HEK293 (cell line): ENCODE data around the gene IGFALS.
A peak's percentile ranks its signal among the peaks of the same experiment; 100 is the strongest.

ENCODE experiments used
- CTCF ChIA-PET: fragments of 350-600 bp; formaldehyde crosslinking; extraction: SDS; loops from one replicate; lab custom pipeline; 2021; ENCODE audit warnings: antibody characterized with exemption; lab: Yijun Ruan, JAX
- POLR2A ChIA-PET: fragments of 300-600 bp; formaldehyde crosslinking; extraction: SDS; loops from one replicate; lab custom pipeline; 2020; ENCODE audit warnings: antibody characterized with exemption, inconsistent platforms; lab: Yijun Ruan, JAX
- H3K27ac ChIP-seq: fragments of 200-500 bp; sonication (Bioruptor generic); 2 replicates; pipeline ENCODE4 v1.5.1; 2014; ENCODE audit warnings: low read depth, low read length, control low read depth, inconsistent platforms; ENCODE audit errors: extremely low read depth
- H3K36me3 ChIP-seq, 2 experiments: fragments of 200-500 bp in 1 of 2; sonication (Bioruptor generic) in 1 of 2; 1 replicate in 1 of 2; 2 replicates in 1 of 2; pipeline ENCODE4 v1.5.1; 2014 to 2017; ENCODE audit warnings: inconsistent platforms in 2 of 2, low read length in 2 of 2; ENCODE audit not compliant: control insufficient read depth in 2 of 2, insufficient read depth in 1 of 2
- H3K4me1 ChIP-seq: fragments of 200-500 bp; sonication (Bioruptor generic); 2 replicates; pipeline ENCODE4 v1.5.1; 2014; ENCODE audit warnings: mild to moderate bottlenecking, low read length, inconsistent platforms; ENCODE audit not compliant: control insufficient read depth, insufficient read depth
- H3K4me3 ChIP-seq: 2 replicates; pipeline ENCODE4 v1.5.1; 2011; ENCODE audit warnings: low read depth, mild to moderate bottlenecking, control low read depth, low read length, moderate library complexity
- H3K9me3 ChIP-seq: fragments of 200-500 bp; sonication (Bioruptor generic); 2 replicates; pipeline ENCODE4 v1.5.1; 2014; ENCODE audit warnings: low read depth, low read length, inconsistent platforms; ENCODE audit not compliant: control insufficient read depth, insufficient read depth
- GLIS2 ChIP-seq: fragments of 450-650 bp; formaldehyde crosslinking; IDR thresholded peaks from 2 replicates; pipeline ENCODE4 v1.5.1; 2016; ENCODE audit warnings: missing biosample characterization, missing genetic modification characterization
- KLF1 ChIP-seq: fragments of 450-650 bp; formaldehyde crosslinking; IDR thresholded peaks from 2 replicates; pipeline ENCODE4 v1.5.1; 2016; ENCODE audit warnings: missing biosample characterization, missing genetic modification characterization
- WT1 ChIP-seq: fragments of 450-650 bp; formaldehyde crosslinking; IDR thresholded peaks from 2 replicates; pipeline ENCODE4 v1.5.1; 2016; ENCODE audit warnings: missing biosample characterization, missing genetic modification characterization
- ZFHX2 ChIP-seq: fragments of 450-650 bp; formaldehyde crosslinking; conservative IDR thresholded peaks from 2 replicates; pipeline ENCODE4 v1.5.1; 2016; ENCODE audit warnings: missing biosample characterization, missing genetic modification characterization
- ZFP69B ChIP-seq: fragments of 450-650 bp; formaldehyde crosslinking; IDR thresholded peaks from 2 replicates; pipeline ENCODE4 v1.5.1; 2016; ENCODE audit warnings: missing biosample characterization, missing genetic modification characterization
- ZIC2 ChIP-seq: fragments of 450-650 bp; formaldehyde crosslinking; IDR thresholded peaks from 2 replicates; pipeline ENCODE4 v1.5.1; 2016; ENCODE audit warnings: missing biosample characterization, missing genetic modification characterization
- ZNF10 ChIP-seq: fragments of 450-650 bp; formaldehyde crosslinking; IDR thresholded peaks from 2 replicates; pipeline ENCODE4 v1.5.1; 2017; ENCODE audit warnings: missing biosample characterization, missing genetic modification characterization
- ZNF211 ChIP-seq: fragments of 450-650 bp; formaldehyde crosslinking; IDR thresholded peaks from 2 replicates; pipeline ENCODE4 v1.5.1; 2016; ENCODE audit warnings: low read depth, missing biosample characterization, missing genetic modification characterization
- ZNF221 ChIP-seq: fragments of 450-650 bp; formaldehyde crosslinking; IDR thresholded peaks from 2 replicates; pipeline ENCODE4 v1.5.1; 2017; ENCODE audit warnings: missing biosample characterization, missing genetic modification characterization, borderline replicate concordance
- ZNF302 ChIP-seq: fragments of 450-650 bp; formaldehyde crosslinking; IDR thresholded peaks from 2 replicates; pipeline ENCODE4 v1.5.1; 2016; ENCODE audit warnings: missing biosample characterization, missing genetic modification characterization, low read depth
- ZNF324 ChIP-seq: fragments of 450-650 bp; formaldehyde crosslinking; IDR thresholded peaks from 2 replicates; pipeline ENCODE4 v1.5.1; 2016; ENCODE audit warnings: missing biosample characterization, missing genetic modification characterization
- ZNF394 ChIP-seq: fragments of 450-650 bp; formaldehyde crosslinking; IDR thresholded peaks from 2 replicates; pipeline ENCODE4 v1.5.1; 2016; ENCODE audit warnings: missing biosample characterization, missing genetic modification characterization, mild to moderate bottlenecking, moderate library complexity, borderline replicate concordance
- ZNF560 ChIP-seq: fragments of 450-650 bp; formaldehyde crosslinking; IDR thresholded peaks from 2 replicates; pipeline ENCODE4 v1.5.1; 2017; ENCODE audit warnings: missing biosample characterization, missing genetic modification characterization, borderline replicate concordance
- ZNF561 ChIP-seq: fragments of 450-650 bp; IDR thresholded peaks from 2 replicates; pipeline ENCODE4 v1.5.1; 2018; ENCODE audit warnings: missing biosample characterization, missing genetic modification characterization, borderline replicate concordance
- ZNF596 ChIP-seq: fragments of 450-650 bp; IDR thresholded peaks from 2 replicates; pipeline ENCODE4 v1.5.0; 2018; ENCODE audit warnings: missing biosample characterization, mild to moderate bottlenecking, missing genetic modification characterization, moderate library complexity
- ZNF626 ChIP-seq: fragments of 450-650 bp; sonication (Bioruptor Pico); formaldehyde crosslinking; IDR thresholded peaks from 2 replicates; pipeline ENCODE4 v1.5.1; 2018; ENCODE audit warnings: missing biosample characterization, missing genetic modification characterization, inconsistent platforms
- ZNF629 ChIP-seq: fragments of 450-650 bp; formaldehyde crosslinking; IDR thresholded peaks from 2 replicates; pipeline ENCODE4 v1.5.1; 2017; ENCODE audit warnings: missing biosample characterization, missing genetic modification characterization
- ZNF830 ChIP-seq: fragments of 450-650 bp; IDR thresholded peaks from 2 replicates; pipeline ENCODE4 v1.5.0; 2018; ENCODE audit warnings: missing biosample characterization, missing genetic modification characterization, low read depth, mild to moderate bottlenecking, moderate library complexity
- ZNF837 ChIP-seq: fragments of 450-650 bp; formaldehyde crosslinking; IDR thresholded peaks from 2 replicates; pipeline ENCODE4 v1.5.1; 2016; ENCODE audit warnings: missing biosample characterization, missing genetic modification characterization
- TF ChIP-seq, protein P1 (sequence below): fragments of 450-650 bp; IDR thresholded peaks from 2 replicates; pipeline ENCODE4 v1.5.1; 2018; ENCODE audit warnings: missing biosample characterization, mild to moderate bottlenecking, missing genetic modification characterization
- TF ChIP-seq, protein P2 (sequence below): fragments of 450-650 bp; formaldehyde crosslinking; conservative IDR thresholded peaks from 2 replicates; pipeline ENCODE4 v1.5.1; 2016; ENCODE audit warnings: low read depth, missing biosample characterization, missing genetic modification characterization

IGFALS gene

DNA sequence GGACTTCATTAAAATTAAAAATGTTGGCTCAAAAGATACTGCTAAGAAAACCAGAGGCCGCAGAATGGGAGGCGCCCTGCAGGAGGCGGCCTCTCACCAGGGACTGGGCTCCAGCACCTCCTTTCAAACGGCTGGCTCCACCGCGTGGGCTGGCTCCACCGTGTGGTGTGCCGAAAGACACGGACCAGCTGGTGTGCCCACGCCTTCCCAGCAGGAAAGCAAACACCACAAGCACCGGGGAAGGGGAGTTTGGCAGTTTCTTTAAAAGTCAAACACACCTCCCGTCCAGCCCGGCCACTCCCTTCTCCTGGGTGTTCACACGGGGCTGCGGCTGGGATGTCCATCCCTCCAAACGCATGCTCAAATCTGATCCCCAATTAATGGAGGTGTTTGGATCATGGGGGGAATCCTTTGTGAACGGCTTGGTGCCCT, 19.2 kb upstream of the IGFALS start (continued):
- TF ChIP-seq, protein P1, sequence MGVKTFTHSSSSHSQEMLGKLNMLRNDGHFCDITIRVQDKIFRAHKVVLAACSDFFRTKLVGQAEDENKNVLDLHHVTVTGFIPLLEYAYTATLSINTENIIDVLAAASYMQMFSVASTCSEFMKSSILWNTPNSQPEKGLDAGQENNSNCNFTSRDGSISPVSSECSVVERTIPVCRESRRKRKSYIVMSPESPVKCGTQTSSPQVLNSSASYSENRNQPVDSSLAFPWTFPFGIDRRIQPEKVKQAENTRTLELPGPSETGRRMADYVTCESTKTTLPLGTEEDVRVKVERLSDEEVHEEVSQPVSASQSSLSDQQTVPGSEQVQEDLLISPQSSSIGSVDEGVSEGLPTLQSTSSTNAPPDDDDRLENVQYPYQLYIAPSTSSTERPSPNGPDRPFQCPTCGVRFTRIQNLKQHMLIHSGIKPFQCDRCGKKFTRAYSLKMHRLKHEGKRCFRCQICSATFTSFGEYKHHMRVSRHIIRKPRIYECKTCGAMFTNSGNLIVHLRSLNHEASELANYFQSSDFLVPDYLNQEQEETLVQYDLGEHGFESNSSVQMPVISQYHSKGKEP (tag by site-specific recombination), result 0 out of 2 replicates have a peak, but pooled peaks have one; percentile 0
- TF ChIP-seq ZNF394 (tag by site-specific recombination) (no peak), ZFHX2 (tag by site-specific recombination) (peak; percentile 98), ZNF626 (no peak), GLIS2 (peak; percentile 56; the same call in 1 of the 2 replicates), ZNF596 (tag by site-specific recombination) (no peak), ZNF561 (tag by site-specific recombination) (peak; percentile 58; the same call in 1 of the 2 replicates), WT1 (tag by site-specific recombination) (peak; percentile 89), ZIC2 (tag by site-specific recombination) (peak; percentile 95), ZNF830 (no peak)
- TF ChIP-seq, protein P2, sequence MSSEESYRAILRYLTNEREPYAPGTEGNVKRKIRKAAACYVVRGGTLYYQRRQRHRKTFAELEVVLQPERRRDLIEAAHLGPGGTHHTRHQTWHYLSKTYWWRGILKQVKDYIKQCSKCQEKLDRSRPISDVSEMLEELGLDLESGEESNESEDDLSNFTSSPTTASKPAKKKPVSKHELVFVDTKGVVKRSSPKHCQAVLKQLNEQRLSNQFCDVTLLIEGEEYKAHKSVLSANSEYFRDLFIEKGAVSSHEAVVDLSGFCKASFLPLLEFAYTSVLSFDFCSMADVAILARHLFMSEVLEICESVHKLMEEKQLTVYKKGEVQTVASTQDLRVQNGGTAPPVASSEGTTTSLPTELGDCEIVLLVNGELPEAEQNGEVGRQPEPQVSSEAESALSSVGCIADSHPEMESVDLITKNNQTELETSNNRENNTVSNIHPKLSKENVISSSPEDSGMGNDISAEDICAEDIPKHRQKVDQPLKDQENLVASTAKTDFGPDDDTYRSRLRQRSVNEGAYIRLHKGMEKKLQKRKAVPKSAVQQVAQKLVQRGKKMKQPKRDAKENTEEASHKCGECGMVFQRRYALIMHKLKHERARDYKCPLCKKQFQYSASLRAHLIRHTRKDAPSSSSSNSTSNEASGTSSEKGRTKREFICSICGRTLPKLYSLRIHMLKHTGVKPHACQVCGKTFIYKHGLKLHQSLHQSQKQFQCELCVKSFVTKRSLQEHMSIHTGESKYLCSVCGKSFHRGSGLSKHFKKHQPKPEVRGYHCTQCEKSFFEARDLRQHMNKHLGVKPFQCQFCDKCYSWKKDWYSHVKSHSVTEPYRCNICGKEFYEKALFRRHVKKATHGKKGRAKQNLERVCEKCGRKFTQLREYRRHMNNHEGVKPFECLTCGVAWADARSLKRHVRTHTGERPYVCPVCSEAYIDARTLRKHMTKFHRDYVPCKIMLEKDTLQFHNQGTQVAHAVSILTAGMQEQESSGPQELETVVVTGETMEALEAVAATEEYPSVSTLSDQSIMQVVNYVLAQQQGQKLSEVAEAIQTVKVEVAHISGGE, result no peak

DNA sequence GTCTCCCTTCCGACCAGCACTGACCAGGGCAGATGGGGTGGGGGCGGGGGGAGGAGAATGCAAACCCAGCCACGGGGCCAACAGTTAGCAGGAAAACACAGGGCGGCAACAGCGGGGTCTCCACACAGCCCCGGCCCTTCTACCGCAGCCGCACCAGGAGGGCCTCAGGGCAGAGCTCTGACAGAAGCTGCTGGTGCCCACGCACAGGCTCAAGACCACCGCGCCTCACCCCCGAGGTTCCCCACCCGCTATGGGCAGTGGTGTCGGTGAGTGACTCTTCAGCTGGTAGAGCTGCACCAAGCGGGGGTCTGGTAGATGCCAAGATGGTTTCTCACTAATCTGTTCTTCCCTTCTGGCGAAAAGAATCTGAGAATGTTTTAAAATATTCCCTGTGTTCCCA, 17.0 kb upstream of the IGFALS start:
- H3K27ac ChIP-seq, result no peak overlapping the region
- POLR2A ChIA-PET, result no interaction called here
- TF ChIP-seq ZNF221 (tag by site-specific recombination) (no peak), ZNF629 (tag by site-specific recombination) (no peak), ZFP69B (no peak)
- TF ChIP-seq, all 188 proteins: peak for 0
- Histone ChIP-seq H3K9me3 (no peaks in the 10 kb centered on the region), H3K36me3 (peaks cover 21 to 63% of the 10 kb centered on the region in 2 experiments; a peak in 2 of 3 replicates), H3K4me1 (no peaks in the 10 kb centered on the region), H3K4me3 (no peak overlapping the region)
- CTCF ChIA-PET, result interaction anchor here (0.6 to 1.3 kb wide), 5 partner anchors 23 to 98 kb away, joined by 3 to 4 read pairs (median 3); partner anchors contain the start of genes NUBP2 and SPSB3

DNA sequence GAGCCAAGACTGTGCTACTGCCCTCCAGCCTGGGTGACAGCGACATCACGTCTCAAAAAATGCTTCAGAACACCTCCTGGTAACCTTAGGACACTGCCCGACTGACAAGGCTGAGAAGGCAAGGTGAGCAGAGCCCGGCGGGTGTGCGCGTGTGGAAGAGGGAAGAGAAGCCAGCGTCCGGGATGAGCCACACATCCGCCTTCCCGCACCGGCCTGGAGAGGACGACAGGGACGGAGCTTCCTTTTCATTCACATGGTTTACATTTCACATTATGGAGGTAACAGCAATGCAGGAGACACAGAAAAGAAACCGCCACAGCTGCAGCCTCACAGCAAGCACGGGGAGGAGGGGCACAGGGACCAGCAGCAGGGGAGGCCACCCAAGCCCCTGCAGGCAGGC, 16.6 kb upstream of the IGFALS start:
- no peaks in the 10 kb centered on the region for H3K9me3 ChIP-seq
- CTCF ChIA-PET, result interaction anchor here (0.7 to 1.3 kb wide), 2 partner anchors 31 to 99 kb away, joined by 3 to 4 read pairs; no protein-coding TSS in a partner anchor
- TF ChIP-seq ZNF211 (no peak), ZNF837 (tag by site-specific recombination) (no peak), ZNF10 (tag by site-specific recombination) (no peak), ZNF560 (tag by site-specific recombination) (no peak), ZNF324 (no peak), KLF1 (tag by site-specific recombination) (no peak), ZNF302 (tag by site-specific recombination) (no peak)
- TF ChIP-seq, all 188 proteins: peak for 0
- H3K4me1 ChIP-seq, result no peaks in the 10 kb centered on the region
- POLR2A ChIA-PET, result no interaction called here
- H3K27ac ChIP-seq, result no peak overlapping the region
- no peak overlapping the region for H3K4me3 ChIP-seq
- peaks cover 21 to 62% of the 10 kb centered on the region in 2 experiments; a peak in 2 of 3 replicates for H3K36me3 ChIP-seq
